ENCODE measurements around the gene SLIT2. TPM values are rescaled to one million over a fixed set of nuclear protein-coding genes. Genes with fewer than 3 reads are reported as not detected.

Gene SLIT2, protein sequence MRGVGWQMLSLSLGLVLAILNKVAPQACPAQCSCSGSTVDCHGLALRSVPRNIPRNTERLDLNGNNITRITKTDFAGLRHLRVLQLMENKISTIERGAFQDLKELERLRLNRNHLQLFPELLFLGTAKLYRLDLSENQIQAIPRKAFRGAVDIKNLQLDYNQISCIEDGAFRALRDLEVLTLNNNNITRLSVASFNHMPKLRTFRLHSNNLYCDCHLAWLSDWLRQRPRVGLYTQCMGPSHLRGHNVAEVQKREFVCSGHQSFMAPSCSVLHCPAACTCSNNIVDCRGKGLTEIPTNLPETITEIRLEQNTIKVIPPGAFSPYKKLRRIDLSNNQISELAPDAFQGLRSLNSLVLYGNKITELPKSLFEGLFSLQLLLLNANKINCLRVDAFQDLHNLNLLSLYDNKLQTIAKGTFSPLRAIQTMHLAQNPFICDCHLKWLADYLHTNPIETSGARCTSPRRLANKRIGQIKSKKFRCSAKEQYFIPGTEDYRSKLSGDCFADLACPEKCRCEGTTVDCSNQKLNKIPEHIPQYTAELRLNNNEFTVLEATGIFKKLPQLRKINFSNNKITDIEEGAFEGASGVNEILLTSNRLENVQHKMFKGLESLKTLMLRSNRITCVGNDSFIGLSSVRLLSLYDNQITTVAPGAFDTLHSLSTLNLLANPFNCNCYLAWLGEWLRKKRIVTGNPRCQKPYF (N-terminal part only)
- total RNA-seq: 3.1 and 3.4 TPM in 2 replicates
- 1.5 TPM for polyA plus RNA-seq (2012)

DNA sequence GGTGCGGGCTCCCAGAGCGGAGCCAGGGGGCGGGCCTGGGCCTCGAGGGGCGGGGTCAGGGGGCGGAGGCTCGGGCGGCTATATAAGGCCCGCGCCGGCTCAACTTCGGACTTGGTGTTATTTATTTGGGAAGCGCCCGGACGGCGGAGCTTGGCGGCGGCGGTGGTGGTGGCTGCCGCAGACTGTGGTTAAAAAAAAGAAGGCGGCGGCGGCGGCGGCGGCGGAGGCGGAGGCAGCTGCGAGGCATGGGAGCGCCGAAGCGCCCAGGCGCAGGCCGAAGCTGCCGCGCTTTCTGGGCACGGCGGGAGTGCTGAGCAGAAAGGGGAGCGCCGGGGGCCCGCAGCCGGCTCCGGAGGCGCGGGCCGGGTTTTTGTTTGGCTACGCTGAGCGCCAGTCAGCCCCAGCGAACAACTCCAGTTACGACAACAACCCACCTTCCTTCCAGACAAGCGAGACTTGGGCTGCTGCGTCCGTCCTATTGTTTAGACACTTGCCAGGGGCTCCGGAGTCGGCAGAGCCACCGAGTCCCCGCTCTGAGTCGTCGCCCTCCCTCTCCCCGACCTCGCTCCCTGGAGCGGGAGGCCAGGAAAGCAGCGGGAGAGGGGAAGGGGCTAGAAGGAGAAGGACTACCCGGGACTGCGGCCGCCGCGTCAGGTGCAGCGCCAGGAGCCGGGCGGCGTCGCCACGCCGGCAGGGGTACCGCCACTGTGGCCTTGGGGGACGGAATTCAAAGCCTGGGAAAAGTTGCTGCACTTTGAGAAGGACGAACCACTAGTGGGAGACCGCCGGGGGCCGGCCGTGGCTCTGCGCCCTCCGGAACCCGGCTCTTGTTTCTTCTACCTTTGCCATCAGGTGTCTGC, at the start of gene SLIT2:
Gene SLIT2, plus strand, starts transcription at position 110 of the 860 bp plus-strand sequence. CDS start 1,911 bp downstream, outside the sequence.
- peak; percentile 63 for DNase-seq (ENCODE audit: low read depth)

GRCh38 chr4:20203508-20203907, 48.2 kb upstream of the SLIT2 start:
- DNase-seq (ENCODE audit: low read depth): peak; percentile 11

GRCh38 chr4:20217521-20217920, 34.2 kb upstream of the SLIT2 start:
- no peak for DNase-seq (ENCODE audit: low read depth)

- DNase-seq (ENCODE audit: low read depth): no peak
Measured at GRCh38 chr4:20217951-20218350, 33.8 kb upstream of the SLIT2 start.

DNA sequence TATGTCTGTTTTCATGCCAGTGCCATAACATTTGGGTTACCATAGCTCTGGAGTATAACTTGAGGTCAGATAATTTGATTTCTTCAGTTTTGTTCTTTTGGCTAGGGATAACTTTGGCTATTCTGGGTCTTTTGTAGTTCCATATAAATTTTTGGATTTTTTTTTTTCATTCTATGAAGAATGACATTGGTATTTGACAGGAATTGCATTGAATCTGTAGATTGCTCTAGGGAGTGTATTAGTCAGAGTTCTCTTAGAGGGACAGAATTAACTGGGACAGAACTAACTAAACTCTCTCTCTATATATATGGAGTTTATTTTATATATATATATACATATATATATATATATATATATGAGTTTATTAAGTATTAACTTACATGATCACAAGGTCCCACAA, 32.2 kb upstream of the SLIT2 start:
- DNase-seq (ENCODE audit: low read depth): no peak

- no peak for DNase-seq (ENCODE audit: low read depth)
Measured at GRCh38 chr4:20237894-20238537, 13.7 kb upstream of the SLIT2 start.

DNA sequence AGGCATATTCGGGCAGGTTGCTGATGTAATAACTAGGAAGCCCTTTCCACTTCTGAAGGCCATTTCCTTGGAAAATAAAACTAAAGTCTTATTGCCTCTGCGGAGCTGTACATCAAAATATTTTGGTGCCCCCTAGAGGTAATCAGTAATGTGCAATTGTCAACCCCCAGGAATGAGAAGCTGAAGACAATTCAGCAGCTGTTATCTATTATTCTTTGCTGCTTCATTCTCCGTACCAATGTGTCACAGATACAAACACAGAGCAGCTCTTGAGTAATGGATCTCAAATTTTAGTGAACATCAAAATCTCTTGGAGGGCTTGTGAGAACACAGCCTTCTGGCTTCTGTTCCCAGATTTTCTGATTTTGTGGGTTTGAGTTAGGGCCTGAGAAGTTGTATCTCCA, 3.5 kb upstream of the SLIT2 start:
- DNase-seq (ENCODE audit: low read depth): peak; percentile 64

DNA sequence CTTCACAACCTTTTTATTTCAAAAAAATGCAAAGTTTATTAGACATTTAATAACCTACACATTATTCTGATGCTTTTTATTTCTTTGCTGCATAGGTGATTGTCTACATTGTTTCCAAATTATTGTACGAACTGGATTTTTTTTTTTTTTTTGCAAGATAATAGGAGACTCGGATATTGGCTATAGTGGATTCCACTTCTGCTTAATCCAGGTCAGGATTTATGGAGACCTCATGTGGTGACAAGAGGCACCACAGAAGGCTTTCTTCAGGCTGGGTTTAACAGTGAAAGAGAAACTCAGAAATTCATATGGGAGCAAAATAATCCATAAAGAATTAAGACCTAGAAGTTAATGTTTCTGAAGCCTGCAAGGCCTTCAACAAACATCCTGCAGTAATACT, 2.4 kb upstream of the SLIT2 start:
- DNase-seq (ENCODE audit: low read depth): peak; percentile 16

DNA sequence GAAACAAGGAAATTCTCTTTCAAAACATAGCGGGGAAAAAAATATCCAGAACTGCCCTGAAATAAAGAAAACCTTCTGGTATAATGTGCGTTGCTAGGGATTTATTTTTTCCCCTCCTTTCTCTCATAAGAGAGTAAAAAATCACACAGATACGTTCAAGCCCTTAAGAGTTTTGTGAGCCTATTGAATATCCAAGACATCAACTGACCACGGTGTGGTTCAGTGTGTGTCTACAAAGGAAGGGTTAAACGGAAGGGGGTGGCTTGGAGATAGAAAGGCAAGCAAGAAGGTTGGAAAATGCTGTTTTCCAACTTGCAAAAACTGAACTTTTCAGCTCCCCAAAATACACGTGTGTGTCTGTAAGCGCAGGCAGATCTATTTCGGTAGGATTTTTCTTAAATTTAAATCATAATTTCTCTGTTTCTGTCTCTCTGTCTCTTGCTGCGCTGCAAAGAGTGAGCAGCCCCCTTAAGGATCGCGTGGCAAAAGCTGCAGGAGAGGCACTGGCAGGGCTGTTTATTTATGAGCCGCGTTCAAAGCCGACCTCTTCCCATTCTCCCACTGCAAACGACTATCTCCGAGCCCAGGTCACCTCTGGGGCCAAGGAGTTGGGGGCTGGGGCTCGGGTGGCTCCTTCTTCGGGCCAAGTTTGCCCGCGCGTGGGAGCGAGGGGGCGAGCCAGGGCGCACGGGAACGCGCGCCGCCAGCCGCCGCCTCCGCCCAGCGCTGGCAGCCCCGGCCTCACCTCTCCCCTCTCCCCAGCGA, 492 bp upstream of the SLIT2 start:
- peak; percentile 1 for DNase-seq (ENCODE audit: low read depth)

DNA sequence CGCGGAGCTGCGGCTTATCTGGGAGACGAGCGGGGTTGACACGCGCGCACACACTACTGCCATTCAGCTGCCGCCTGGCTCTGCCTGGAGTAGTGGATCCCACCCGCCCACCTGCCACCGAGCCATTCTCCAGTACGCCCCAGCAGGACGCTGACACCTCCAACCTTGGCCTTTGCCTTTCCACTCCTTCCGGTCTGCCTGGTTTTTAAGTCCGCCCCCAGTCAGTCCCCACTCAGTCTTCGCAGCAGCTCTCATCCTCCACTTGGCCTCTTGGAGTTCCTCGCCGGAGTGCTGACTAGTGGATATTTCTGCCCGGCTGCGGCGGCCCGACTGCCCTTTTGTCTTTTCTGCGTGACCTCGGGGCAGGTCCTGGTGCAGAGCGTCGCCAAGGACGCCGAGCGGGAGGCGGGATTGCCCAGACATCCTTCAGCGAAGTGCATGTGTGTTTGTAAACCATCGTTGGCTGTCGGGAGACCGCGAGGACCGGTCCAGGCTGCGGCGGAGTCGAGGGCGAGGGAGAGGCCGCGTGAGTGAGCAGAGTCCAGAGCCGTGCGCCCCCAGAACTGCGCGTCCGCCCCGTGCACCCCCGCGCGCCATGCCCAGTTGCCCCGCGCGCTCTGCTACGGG, 1.1 kb downstream of the SLIT2 start:
- peak; percentile 7 for DNase-seq (ENCODE audit: low read depth)

- no peak for DNase-seq (ENCODE audit: low read depth)
Measured at GRCh38 chr4:20253283-20253734, 1.6 kb downstream of the SLIT2 start.

- DNase-seq (ENCODE audit: low read depth): no peak
Measured at GRCh38 chr4:20253735-20254409, 2.2 kb downstream of the SLIT2 start.

- DNase-seq (ENCODE audit: low read depth): no peak
Measured at GRCh38 chr4:20254511-20255250, 3.0 kb downstream of the SLIT2 start.

DNA sequence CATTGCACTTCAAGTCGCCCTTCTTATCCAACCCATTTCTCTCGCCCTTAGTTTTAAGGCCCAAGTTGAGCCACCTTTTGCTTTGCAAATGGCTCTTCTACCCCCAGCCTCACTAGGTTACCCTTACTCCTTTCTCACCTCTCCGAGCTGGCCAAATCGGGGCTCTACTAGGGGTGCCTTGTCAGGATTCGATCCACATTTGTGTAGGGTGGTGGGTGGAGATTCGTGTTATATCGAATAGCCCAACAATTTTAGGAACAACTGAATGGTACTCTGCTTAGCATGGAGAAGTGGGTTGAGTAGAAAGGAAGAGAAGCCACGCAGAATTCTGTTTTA, 3.5 kb downstream of the SLIT2 start:
- DNase-seq (ENCODE audit: low read depth): no peak

GRCh38 chr4:20255823-20256222, 4.1 kb downstream of the SLIT2 start:
- no peak for DNase-seq (ENCODE audit: low read depth)

- DNase-seq (ENCODE audit: low read depth): no peak
Measured at GRCh38 chr4:20256381-20256881, 4.7 kb downstream of the SLIT2 start.

DNA sequence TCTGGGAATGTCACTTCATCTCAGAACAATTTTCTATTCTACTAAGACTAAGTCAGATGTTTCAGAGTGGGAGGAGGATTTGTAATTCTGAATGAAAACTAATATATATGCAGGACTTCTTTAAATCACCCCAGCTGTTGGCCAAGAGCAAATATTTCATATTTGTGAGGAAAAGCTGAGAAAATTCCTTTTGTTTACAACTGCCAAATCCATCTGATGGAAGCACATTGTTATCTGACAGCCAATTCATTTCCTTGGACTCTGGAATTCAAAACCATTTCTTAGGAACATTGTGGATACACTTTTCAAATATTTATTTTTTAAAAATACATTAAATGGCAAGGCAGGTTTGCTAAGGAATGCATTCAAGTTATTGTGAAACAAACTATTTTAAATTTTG, 8.0 kb downstream of the SLIT2 start:
- no peak for DNase-seq (ENCODE audit: low read depth)

- no peak for DNase-seq (ENCODE audit: low read depth)
Measured at GRCh38 chr4:20260821-20261220, 9.1 kb downstream of the SLIT2 start.

All from myocyte (in vitro differentiated cells).